H1 (cell line): ENCODE data around the gene LRRFIP1. TPM values are rescaled to one million over a fixed set of nuclear protein-coding genes. Genes with fewer than 3 reads are reported as not detected.

Experiments used
- CBX5 ChIP-seq: fragments of 300-800, 300-1000 bp; sonication (generic); IDR thresholded peaks from 2 replicates; pipeline ENCODE4 v1.7.1; 2016; ENCODE audit warnings: antibody characterized with exemption, low read length, low read depth
- MAFK ChIP-seq: IDR thresholded peaks from 2 replicates; pipeline ENCODE4 v1.6.1; 2012; ENCODE audit warnings: low read depth, mild to moderate bottlenecking, improper control_type of control experiment, low read length
- RAD21 ChIP-seq, 2 experiments: IDR thresholded peaks in 1 of 2; conservative IDR thresholded peaks in 1 of 2; 2 replicates each; pipeline ENCODE4 v1.6.1; 2011; ENCODE audit warnings: low read depth in 2 of 2, low read length in 2 of 2, improper control_type of control experiment in 1 of 2, inconsistent platforms in 1 of 2, mild to moderate bottlenecking in 1 of 2, moderate library complexity in 1 of 2
- polyA plus RNA-seq, 7 experiments: library from polyadenylated mRNA; depleted of rRNA in 3 of 7; stranded (reverse) in 5 of 7; unstranded in 2 of 7; fragments of >200 nt in 5 of 7; fragments of 200-250 nt in 2 of 7; gene quantifications; 1 replicate in 5 of 7; 2 replicates in 1 of 7; 4 replicates in 1 of 7; pipeline versions ENCODE4 v1.2.1 to v1.2.3, GENCODE V29; 2011 to 2013; ENCODE audit warnings: missing spikeins in 2 of 7, mixed read lengths in 2 of 7
- total RNA-seq: library from RNA; stranded (reverse); fragmentation: NEBNext Ultra II Directional; extraction: Animal tissue kit (Norgen Biotek cat#: 25700); gene quantifications from 2 replicates; pipeline ENCODE4 v1.2.1, GENCODE V29; 2021

Gene LRRFIP1
- total and polyA plus RNA-seq, 2 of the 8 experiments (the other 6 are each of a cell fraction or from before 2014, with no cell fraction given): 12.1 to 75.8 TPM

DNA sequence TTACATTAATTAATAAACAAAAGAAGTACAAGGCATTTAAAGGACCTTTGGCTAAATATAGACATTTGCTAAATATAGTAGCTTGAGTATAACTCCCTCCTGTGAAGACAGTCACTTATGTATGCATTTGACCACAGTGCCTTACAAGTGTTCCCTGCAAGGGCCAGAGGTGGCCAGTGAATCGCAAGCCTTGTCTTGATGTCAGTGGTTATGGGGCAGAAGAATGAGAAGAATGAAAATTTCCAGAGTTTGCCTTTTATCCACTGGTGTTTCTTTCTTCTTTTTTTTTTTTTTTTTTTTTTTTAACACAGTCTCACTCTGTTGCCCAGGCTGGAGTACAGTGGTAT lies 1.8 kb downstream of the LRRFIP1 start (continued):
- TF ChIP-seq CBX5: no peak
- no peak for TF ChIP-seq RAD21 (IDR thresholded peaks at IDR 0.05 in 1 of 2, conservative IDR thresholded peaks at IDR 0.05 in 1 of 2; ENCODE audit: low read depth in 2 of 2, low read length in 2 of 2)
- no peak for TF ChIP-seq MAFK
- TF ChIP-seq, all 59 proteins: peak for 0
